Esophagus muscularis mucosa (tissue), 4 donors: ENCODE results near the gene TET3.

Source experiments
- EP300 ChIP-seq: sonication (generic); formaldehyde crosslinking; IDR thresholded peaks from one replicate; pipeline ENCODE4 v1.6.1; 2017; ENCODE audit warnings: antibody characterized with exemption
- POLR2A ChIP-seq: fragments of 450-650 bp; IDR thresholded peaks from one replicate; pipeline ENCODE4 v1.6.1; 2017; ENCODE audit warnings: antibody characterized with exemption, moderate library complexity, mild to moderate bottlenecking, low read depth
- POLR2AphosphoS5 ChIP-seq, 2 donors: sonication (generic); formaldehyde crosslinking; IDR thresholded peaks; one replicate each; pipeline ENCODE4 v1.6.1; 2017; ENCODE audit warnings: antibody characterized with exemption in 2 of 2
- TF ChIP-seq, protein P1 (sequence below), 3 experiments: fragments of 200-600 bp in 2 of 3; fragments of 450-650 bp in 1 of 3; sonication (generic) in 2 of 3; IDR thresholded peaks; one replicate each; pipeline ENCODE4 v1.5.1; 2017 to 2019; ENCODE audit warnings: antibody characterized with exemption in 3 of 3, mild to moderate bottlenecking in 2 of 3, moderate library complexity in 1 of 3

DNA sequence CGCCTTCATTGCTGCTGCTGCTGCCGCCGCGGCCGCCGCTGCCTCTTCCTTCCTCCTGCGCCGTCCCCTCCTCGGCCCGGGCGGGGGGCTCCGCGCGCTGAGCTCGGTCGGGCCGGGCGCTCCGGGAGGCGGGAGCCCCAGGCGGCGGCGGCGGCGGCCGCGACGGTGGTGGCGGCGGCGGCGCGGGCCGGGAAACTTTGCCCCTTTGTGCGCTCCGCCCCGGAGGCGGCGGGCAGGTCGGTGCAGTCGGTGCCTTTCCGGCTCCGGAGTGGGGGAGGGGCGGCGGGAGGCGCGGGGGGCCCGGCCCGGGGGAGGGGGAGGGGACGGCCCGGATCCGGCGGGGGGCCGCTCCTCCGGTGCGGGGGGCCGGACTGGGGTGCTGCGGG lies 205 bp downstream of the TET3 start:
- TF ChIP-seq, protein P1, sequence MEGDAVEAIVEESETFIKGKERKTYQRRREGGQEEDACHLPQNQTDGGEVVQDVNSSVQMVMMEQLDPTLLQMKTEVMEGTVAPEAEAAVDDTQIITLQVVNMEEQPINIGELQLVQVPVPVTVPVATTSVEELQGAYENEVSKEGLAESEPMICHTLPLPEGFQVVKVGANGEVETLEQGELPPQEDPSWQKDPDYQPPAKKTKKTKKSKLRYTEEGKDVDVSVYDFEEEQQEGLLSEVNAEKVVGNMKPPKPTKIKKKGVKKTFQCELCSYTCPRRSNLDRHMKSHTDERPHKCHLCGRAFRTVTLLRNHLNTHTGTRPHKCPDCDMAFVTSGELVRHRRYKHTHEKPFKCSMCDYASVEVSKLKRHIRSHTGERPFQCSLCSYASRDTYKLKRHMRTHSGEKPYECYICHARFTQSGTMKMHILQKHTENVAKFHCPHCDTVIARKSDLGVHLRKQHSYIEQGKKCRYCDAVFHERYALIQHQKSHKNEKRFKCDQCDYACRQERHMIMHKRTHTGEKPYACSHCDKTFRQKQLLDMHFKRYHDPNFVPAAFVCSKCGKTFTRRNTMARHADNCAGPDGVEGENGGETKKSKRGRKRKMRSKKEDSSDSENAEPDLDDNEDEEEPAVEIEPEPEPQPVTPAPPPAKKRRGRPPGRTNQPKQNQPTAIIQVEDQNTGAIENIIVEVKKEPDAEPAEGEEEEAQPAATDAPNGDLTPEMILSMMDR (IDR thresholded peaks at IDR 0.05): no peak
- TF ChIP-seq POLR2AphosphoS5 (IDR thresholded peaks at IDR 0.05) (peak in 1 of 2 donors; percentile 42), POLR2A (no peak), EP300 (no peak)
